HG03460 (cell line): ENCODE results near the gene JOSD1.
A peak's percentile ranks its signal among the peaks of the same experiment; 100 is the strongest.
"Not testable (repeated sequence)": the region's sequence is repeated elsewhere in the genome, so short reads cannot be mapped to it uniquely, and the experiment has no call there.

Experiments
- ATAC-seq: cut with Tn5 transposase; IDR thresholded peaks from one replicate; pipeline ENCODE4 v1.9.1; 2021; ENCODE audit not compliant: unreplicated experiment

Gene JOSD1

GRCh38 chr22:38694049-38694448 is 6.7 kb downstream of the JOSD1 start:
- no peak for ATAC-seq

GRCh38 chr22:38689651-38690050 is 11.1 kb downstream of the JOSD1 start:
- no peak for ATAC-seq

DNA sequence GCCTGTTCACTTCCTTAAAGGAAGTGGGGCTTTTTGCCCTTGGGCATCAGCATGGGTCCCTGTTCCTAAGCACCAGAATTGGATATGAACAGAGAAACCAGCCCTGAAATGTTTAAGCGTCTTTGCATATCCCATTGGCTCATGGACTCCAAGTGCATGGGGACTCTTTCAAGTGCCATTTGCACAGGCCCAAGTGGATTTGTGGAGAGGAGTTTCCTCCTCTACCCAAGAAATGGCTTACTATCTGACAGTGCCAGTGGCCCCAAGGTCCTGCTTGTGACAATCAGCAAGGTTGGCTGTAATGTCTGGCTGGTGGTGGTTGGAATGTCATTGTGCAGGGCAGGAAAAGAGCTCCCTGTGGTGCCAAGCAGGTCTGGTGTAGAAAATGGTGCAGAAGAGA is 15.0 kb downstream of the JOSD1 start:
- no peak for ATAC-seq

- ATAC-seq = no peak
Observed at GRCh38 chr22:38684895-38685294, 15.8 kb downstream of the JOSD1 start.

DNA sequence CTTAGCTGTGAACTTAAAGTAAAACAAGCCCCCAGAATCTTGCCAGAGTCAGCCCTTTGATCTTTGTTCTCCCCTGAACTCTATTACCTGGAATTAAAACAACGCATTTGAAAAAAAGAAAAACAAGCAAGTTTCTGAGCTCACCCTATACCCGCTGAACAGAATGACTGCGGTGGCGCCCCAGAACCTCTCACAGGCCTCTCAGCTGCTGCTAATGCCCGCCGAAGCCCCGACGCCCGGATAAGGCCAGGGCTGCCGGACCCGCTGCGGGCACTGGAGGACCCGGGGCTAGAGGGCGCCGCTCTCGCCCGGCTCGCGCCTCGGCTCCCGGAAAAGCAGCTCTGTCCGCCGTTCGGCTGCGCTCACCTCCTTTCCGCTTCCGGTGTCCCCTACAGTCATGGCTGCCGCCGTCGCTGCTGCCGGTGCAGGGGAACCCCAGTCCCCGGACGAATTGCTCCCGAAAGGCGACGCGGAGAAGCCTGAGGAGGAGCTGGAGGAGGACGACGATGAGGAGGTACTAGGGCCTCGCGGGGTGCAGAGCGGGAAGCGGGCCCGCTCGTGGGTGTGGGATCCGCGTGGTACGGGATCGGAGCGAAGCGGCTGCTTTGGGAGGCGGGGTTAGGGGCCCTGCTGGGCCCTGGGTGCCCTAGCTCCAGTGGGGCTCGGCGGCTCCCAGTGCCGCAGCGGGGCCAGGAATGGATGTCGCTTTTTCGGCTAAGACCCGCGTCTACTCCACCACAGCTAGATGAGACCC is 19.0 kb downstream of the JOSD1 start, which contains the start of gene TOMM22:
TOMM22 (plus strand) TSS at position 376 of the 754 bp plus-strand sequence; CDS start at position 398, 22 bp downstream.
- peak; percentile 96 for ATAC-seq

DNA sequence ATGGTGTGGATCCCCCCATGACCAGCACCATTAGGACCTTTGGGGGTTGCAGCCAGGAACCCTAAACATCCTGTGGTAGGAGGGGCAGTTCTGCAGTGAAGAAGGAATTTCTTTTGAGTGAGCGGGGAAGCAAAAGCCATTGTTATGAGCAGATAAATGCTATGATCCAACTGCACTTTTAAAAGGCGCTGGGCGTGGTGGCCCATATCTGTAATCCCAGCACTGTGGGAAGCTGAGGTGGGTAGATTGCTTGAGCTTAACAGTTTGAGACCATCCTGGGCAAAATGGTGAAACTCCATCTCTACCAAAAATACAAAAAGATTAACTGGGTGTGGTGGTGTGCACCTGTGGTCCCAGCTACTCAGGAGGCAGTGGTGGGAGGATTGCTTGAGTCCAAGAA is 24.9 kb downstream of the JOSD1 start:
- ATAC-seq = no peak

- no peak for ATAC-seq
Observed at GRCh38 chr22:38674888-38675287, 25.9 kb downstream of the JOSD1 start.

DNA sequence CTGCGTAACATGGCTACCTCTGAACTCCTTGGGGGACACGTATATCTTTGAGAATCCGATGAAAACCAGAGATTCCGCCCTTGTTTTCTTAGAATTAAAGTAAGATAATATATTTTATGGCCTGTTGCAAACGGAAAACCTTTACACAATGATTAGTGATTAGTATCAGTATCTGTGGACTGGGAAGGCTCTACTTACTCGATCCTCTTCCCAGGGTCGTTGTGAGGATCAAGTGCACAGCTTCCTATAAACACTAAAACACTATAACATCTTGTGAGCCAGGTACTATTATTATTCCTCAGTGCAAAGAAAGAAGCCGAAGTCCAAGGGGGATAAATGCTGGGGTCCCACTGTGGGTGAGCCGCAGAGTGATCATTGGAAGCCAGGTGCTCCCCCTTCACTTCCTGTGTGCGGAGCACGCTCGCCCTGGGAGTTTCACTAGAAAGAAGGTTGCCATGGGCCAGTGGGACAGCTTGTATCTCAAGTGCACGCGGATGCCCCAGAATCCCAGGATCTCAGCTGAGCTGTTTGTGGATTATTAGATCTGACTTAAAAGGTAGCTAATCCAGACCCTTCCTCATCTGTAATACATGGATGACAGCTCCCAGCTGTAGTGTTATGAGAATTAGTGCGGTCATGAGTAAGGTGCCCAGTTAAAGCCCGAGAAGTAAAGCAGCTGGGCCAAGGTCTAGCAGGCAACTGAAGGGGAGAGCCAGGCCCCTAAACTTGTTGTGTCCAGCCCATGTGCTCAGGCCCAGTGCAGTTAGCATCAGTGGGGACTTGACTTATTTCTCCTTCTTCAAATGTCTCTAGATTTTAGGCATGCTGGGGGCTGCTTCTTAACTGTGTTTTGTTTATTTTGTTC is 43.5 kb downstream of the JOSD1 start:
- ATAC-seq = peak; percentile 45

DNA sequence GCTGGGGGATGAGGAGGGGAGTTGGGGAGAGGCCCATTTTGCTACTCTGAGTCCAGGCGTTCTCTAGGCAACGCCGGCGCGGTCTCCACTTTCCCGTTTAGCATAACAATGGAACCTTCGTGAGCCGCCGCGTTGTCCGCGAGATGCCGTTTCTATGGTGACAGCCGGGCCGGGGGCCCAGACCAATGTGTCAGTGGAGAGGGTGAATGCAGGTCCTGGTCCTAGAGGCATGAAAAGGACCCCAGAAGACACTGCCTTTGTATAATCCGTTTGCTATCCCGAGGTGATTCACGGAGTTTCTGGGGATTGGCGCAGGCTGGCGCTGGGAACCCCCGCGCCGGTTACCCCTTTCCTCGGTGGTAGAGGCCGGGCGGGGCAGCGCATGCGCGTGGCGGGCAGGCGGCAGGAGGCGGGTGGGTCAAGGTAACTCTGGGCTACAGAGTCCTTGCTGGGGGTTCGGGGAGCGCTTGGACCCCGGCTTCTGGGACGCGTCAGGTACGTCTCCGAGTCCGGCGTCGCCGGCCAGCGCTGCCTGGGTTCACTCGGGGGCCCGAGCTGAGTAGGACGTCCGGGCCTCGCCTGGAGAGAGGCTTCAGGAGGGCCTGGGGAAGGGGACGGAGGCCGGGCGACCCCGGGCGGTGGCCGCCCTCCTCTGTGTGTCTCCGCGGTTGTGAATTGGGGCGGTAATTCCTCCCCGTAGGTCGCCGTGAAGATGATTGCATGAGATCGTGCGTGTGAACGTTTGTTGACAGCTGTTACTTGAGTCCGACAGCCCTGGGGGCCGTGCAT is 44.3 kb downstream of the JOSD1 start, which contains the start of the genes CBY1 and FAM227A:
CBY1 (plus strand) TSS at position 383 of the 789 bp plus-strand sequence. CDS start 11,417 bp downstream, outside the sequence.
FAM227A (minus strand) TSS at position 137 of the 789 bp plus-strand sequence. CDS start 6,224 bp downstream, outside the sequence.
- ATAC-seq = peak; percentile 54

DNA sequence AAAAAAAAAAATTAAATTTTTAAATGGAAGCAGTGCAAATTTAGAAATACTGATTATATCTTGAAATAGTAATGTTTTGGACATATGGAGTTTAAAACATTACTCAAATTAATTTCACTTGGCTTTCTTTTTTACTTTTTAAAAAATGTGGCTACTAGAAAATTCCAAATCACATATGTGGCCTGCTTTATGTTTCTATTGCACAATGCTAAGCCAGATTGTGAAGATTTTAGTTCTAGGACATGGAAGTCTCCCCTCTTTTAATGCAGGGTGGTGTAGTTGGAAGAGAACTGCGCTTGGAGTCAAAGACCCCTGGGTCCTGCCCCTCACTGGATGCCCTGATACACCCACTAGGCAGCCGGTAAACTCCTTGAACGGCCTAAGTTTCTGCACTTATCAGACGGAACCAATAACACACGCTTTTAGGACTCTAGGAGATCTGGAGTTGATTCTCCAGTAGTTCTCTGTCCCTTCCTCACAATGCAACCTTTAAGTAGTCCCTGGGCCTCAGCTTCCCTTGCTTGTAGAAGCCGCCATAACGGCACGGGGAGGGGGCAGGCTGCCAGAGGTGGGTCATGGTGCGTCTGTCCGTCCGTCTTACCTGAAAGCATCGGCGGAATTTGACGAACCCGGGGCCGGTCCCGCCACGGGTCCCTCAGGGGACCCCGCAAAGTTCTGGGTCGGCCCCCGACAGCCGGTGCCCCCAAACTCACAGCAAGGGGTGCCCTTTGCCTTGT is 45.1 kb downstream of the JOSD1 start:
- no peak for ATAC-seq

- ATAC-seq = no peak
Observed at GRCh38 chr22:38653741-38654140, 47.0 kb downstream of the JOSD1 start.

GRCh38 chr22:38652859-38653258 is 47.9 kb downstream of the JOSD1 start:
- ATAC-seq = no peak

DNA sequence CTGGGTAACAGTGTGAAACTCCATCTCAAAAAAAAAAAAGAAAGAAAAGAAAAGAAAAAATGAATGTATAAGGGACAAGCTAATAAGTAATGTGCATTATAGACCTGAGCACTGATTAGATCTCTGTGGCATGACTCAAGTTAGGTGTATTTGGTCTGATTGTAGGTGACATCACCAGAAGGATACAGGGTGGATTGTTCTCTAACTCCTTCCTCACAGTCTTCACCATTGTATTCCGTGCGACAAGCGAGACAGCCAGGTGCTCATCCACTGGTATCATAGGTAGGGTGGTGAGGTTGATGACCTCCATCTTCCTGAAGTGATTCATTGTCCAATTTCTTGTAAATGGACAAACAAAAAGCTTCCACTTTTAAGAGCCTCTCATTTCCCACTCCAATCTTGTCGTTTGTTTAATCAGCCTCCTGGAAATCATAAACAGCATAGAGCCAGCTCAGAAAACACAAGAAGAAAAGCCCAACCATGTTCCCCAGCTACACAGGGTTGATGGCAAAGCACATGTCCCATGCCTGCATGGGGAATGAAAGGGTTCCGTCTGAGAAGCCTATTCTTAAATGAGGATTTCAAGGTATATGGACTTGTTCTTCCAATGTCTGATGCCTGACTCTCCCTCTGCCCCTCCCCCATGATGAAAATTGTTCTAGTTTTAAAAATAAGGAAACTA is 50.8 kb downstream of the JOSD1 start:
- ATAC-seq = no peak

DNA sequence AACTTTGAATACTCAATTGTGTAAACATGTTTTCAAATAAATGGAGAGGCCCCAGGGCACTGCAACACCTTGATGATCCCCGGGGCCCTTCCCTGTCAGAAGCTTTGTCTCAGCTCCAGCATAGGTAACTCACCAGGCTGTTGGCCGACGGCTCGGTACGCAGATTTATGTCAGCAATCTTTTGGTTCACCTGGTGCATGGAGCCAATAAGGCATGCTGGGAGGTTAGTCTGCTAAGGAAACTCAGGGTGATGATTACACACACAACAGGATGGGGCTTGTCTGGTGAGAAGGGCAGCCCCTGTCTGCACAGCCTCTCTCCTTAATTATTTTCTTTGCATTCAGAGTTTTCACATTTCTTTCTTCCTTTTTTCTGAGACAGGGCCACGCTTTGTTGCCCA is 55.3 kb downstream of the JOSD1 start:
- ATAC-seq = no peak

DNA sequence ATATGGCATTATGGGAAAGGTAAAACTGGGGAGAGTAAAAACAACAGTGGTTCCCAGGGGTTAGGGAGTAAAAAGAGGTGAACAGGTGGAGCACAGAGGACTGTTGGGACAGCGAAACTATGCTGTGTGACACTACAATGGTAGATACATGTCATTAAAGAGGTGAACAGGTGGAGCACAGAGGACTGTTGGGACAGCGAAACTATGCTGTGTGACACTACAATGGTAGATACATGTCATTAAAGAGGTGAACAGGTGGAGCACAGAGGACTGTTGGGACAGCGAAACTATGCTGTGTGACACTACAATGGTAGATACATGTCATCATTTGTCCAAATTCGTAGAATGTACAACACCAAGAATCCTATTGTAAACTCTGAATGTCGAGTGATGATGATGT is 56.5 kb downstream of the JOSD1 start:
- not testable (repeated sequence) for ATAC-seq

DNA sequence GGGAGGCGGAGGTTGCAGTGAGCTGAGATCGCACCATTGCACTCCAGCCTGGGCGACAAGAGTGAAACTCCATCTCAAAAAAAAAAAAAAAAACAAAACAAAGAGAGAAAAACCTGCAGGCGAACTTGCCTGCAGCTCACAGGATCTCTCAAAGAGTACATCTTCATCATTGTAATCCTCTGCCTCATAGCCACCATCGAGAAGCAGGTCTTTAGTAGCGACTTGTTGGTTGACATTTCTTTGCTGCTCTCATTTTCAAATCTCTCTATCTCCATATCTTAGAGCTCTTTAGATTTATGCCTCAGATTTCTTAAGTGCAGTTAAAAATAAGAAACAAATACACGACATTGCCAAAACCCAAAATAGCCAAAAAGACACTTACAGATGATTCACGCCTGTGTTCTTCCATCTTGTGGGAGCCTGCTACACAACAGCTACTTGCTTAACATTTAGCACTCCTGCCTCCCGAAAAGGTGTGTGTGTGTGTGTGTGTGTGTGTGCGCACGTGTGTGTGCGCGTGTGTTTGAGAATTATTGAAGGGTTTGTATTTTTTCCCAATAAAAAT is 59.2 kb downstream of the JOSD1 start:
- ATAC-seq = no peak

GRCh38 chr22:38638728-38639127 is 62.0 kb downstream of the JOSD1 start:
- no peak for ATAC-seq

GRCh38 chr22:38638216-38638615 is 62.5 kb downstream of the JOSD1 start:
- no peak for ATAC-seq
